ENCODE data around the gene CAPS. TPM values are rescaled to one million over a fixed set of nuclear protein-coding genes. Genes with fewer than 3 reads are reported as not detected.

Gene CAPS
- total RNA-seq = 10 to 100 TPM; 18.7 to 38.6 TPM

GRCh38 chr19:5913739-5914357, at the start of gene CAPS:
TSS of gene CAPS (plus strand) at chr19:5914254. CDS start at chr19:5914407, 153 bp downstream.
- no peaks in the 10 kb centered on the region for H3K27me3 ChIP-seq
- peak within 1 kb of the TSS; percentile 23 to 79 (median 70) for H3K27ac ChIP-seq
- 56 to 75% methylated on average over 5 to 10 of the region's 10 CpGs for WGBS, 2 donors

GRCh38 chr19:5864725-5865486, 49.1 kb upstream of the CAPS start:
- no peak overlapping the region for H3K27ac ChIP-seq
- no peaks in the 10 kb centered on the region for H3K4me1 ChIP-seq
- 68 to 76% methylated on average over 13 to 14 of the region's 14 CpGs for WGBS, 2 donors
- H3K4me3 ChIP-seq = no peak overlapping the region
- TF ChIP-seq CTCF (IDR thresholded peaks at IDR 0.05) = no peak
- TF ChIP-seq POLR2A (IDR thresholded peaks at IDR 0.05) = no peak
- no peak for DNase-seq
- H3K27me3 ChIP-seq = no peaks in the 10 kb centered on the region
- H3K36me3 ChIP-seq (replicated peaks in 1 of 2; ENCODE audit: insufficient read depth in 1 of 2, low read depth in 2 of 2) = no peaks in the 10 kb centered on the region
- no peak for ATAC-seq
- H3K9me3 ChIP-seq = no peaks in the 10 kb centered on the region
- intact Hi-C loops (cut with DNase I) = no loop called here

More at GRCh38 chr19:5913739-5914357, at the start of gene CAPS:
- TF ChIP-seq POLR2A (IDR thresholded peaks at IDR 0.05) = peak; percentile 20 to 59 (median 50)
- no peak for TF ChIP-seq CTCF (IDR thresholded peaks at IDR 0.05)
- Histone ChIP-seq H3K36me3 (replicated peaks in 1 of 2; ENCODE audit: insufficient read depth in 1 of 2, low read depth in 2 of 2) (peaks cover 0 to 24% of the 10 kb centered on the region in 2 donors), H3K4me3 (no peak within 1 kb of the TSS), H3K9me3 (no peaks in the 10 kb centered on the region), H3K4me1 (peaks cover 16% of the 10 kb centered on the region)
- DNase-seq (peak; percentile 72 to 89 (median 84)), ATAC-seq (peak; percentile 88)
- intact Hi-C loops (cut with DNase I) = no loop called here

GRCh38 chr19:5865772-5866171, 48.3 kb upstream of the CAPS start:
- DNase-seq = no peak
- WGBS, 2 donors = 66 to 72% methylated on average over 10 to 11 of the region's 11 CpGs
- no peak overlapping the region for H3K27ac ChIP-seq
- H3K4me3 ChIP-seq = no peak overlapping the region
- TF ChIP-seq CTCF (IDR thresholded peaks at IDR 0.05) = no peak
- TF ChIP-seq POLR2A (IDR thresholded peaks at IDR 0.05) = no peak
- intact Hi-C loops (cut with DNase I) = no loop called here
- H3K36me3 ChIP-seq (replicated peaks in 1 of 2; ENCODE audit: insufficient read depth in 1 of 2, low read depth in 2 of 2) = no peaks in the 10 kb centered on the region
- H3K4me1 ChIP-seq = no peaks in the 10 kb centered on the region
- no peak for ATAC-seq
- no peaks in the 10 kb centered on the region for H3K27me3 ChIP-seq
- H3K9me3 ChIP-seq = no peaks in the 10 kb centered on the region

- no peaks in the 10 kb centered on the region for H3K9me3 ChIP-seq
- DNase-seq (no peak), ATAC-seq (no peak)
- no peaks in the 10 kb centered on the region for H3K27me3 ChIP-seq
- WGBS, 2 donors = 74 to 79% methylated on average over 22 to 30 of the region's 31 CpGs
- no peak overlapping the region for H3K4me3 ChIP-seq
- intact Hi-C loops (cut with DNase I) = no loop called here
- H3K4me1 ChIP-seq = no peaks in the 10 kb centered on the region
- no peak for TF ChIP-seq CTCF (IDR thresholded peaks at IDR 0.05)
- no peak for TF ChIP-seq POLR2A (IDR thresholded peaks at IDR 0.05)
- no peaks in the 10 kb centered on the region for H3K36me3 ChIP-seq (replicated peaks in 1 of 2; ENCODE audit: insufficient read depth in 1 of 2, low read depth in 2 of 2)
- H3K27ac ChIP-seq = no peak overlapping the region
These were observed 46.6 kb upstream of the CAPS start for GRCh38 chr19:5867201-5868136.

Data from body of pancreas (tissue), 4 donors.